CD14-positive monocyte (primary cell): ENCODE data around the gene HS6ST1. TPM values are rescaled to one million over a fixed set of nuclear protein-coding genes. Genes with fewer than 3 reads are reported as not detected.

Experiments
- DNase-seq, 3 donors: peaks; one replicate each; pipeline ENCODE4 v3.0.0-alpha.2; 2011 to 2022
- H2AFZ ChIP-seq: 2 replicates; pipeline ENCODE4 v1.6.0; 2012; ENCODE audit warnings: mild to moderate bottlenecking, low read depth, low read length, inconsistent platforms; ENCODE audit not compliant: insufficient read depth, poor library complexity, severe bottlenecking
- H3K27ac ChIP-seq, 2 donors: 1 replicate in 1 of 2; 2 replicates in 1 of 2; pipeline ENCODE4 v1.5.1; 2012 to 2013; ENCODE audit warnings: low read length in 2 of 2, control low read depth in 1 of 2, inconsistent platforms in 1 of 2, low read depth in 1 of 2, mild to moderate bottlenecking in 1 of 2
- H3K27me3 ChIP-seq, 2 donors: one replicate each; pipeline versions ENCODE4 v1.6.0 to v1.6.1; 2011 to 2013; ENCODE audit warnings: low read length in 2 of 2; ENCODE audit not compliant: control insufficient read depth in 2 of 2, insufficient read depth in 2 of 2
- H3K36me3 ChIP-seq, 2 donors: replicated peaks in 1 of 2; 1 replicate in 1 of 2; 2 replicates in 1 of 2; pipeline versions ENCODE4 v1.5.1 to v1.6.1; 2012 to 2013; ENCODE audit warnings: low read length in 2 of 2, control low read depth in 1 of 2, inconsistent platforms in 1 of 2, mild to moderate bottlenecking in 1 of 2; ENCODE audit not compliant: insufficient read depth in 2 of 2, control insufficient read depth in 1 of 2
- H3K4me1 ChIP-seq, 2 donors: 1 replicate in 1 of 2; 2 replicates in 1 of 2; pipeline versions ENCODE4 v1.5.1 to v1.6.1; 2012 to 2013; ENCODE audit warnings: low read length in 2 of 2, control low read depth in 1 of 2, inconsistent platforms in 1 of 2, mild to moderate bottlenecking in 1 of 2, moderate library complexity in 1 of 2; ENCODE audit not compliant: insufficient read depth in 2 of 2, control insufficient read depth in 1 of 2
- H3K4me2 ChIP-seq: replicated peaks from 2 replicates; pipeline ENCODE3; 2012; ENCODE audit warnings: low read length, moderate library complexity, mild to moderate bottlenecking; ENCODE audit not compliant: poor library complexity, severe bottlenecking; ENCODE audit errors: extremely low read depth
- H3K4me3 ChIP-seq, 3 experiments: fragments of 200-600 bp in 1 of 3; sonication (generic) in 1 of 3; replicated peaks in 1 of 3; 1 replicate in 2 of 3; 2 replicates in 1 of 3; pipeline ENCODE4 v1.5.1; 2011 to 2013; ENCODE audit warnings: low read length in 3 of 3, mild to moderate bottlenecking in 3 of 3, control low read depth in 2 of 3, low read depth in 2 of 3, inconsistent platforms in 1 of 3, moderate library complexity in 1 of 3
- H3K79me2 ChIP-seq: 2 replicates; pipeline ENCODE4 v1.6.0; 2012; ENCODE audit warnings: mild to moderate bottlenecking, control low read depth, inconsistent platforms, low read length, moderate library complexity; ENCODE audit not compliant: insufficient read depth
- H3K9ac ChIP-seq: 2 replicates; pipeline ENCODE4 v1.6.0; 2017; ENCODE audit warnings: low read length, mild to moderate bottlenecking; ENCODE audit not compliant: insufficient read depth, poor library complexity, severe bottlenecking
- H3K9me3 ChIP-seq, 2 donors: replicated peaks in 1 of 2; 1 replicate in 1 of 2; 2 replicates in 1 of 2; pipeline versions ENCODE4 v1.5.1 to v1.6.1; 2012 to 2013; ENCODE audit warnings: low read length in 2 of 2, control low read depth in 1 of 2; ENCODE audit not compliant: control insufficient read depth in 1 of 2, insufficient read depth in 1 of 2
- H4K20me1 ChIP-seq: 2 replicates; pipeline ENCODE4 v1.6.0; 2012; ENCODE audit warnings: mild to moderate bottlenecking, low read length, control low read depth, moderate library complexity; ENCODE audit not compliant: insufficient read depth
- H3K27ac Mint-ChIP-seq, 7 donors: one replicate each; pipeline ENCODE4 v1.8.0; 2020; ENCODE audit warnings: mild to moderate bottlenecking in 7 of 7, mixed read lengths in 7 of 7, moderate library complexity in 6 of 7, inconsistent platforms in 2 of 7
- H3K27me3 Mint-ChIP-seq, 3 donors: one replicate each; pipeline ENCODE4 v1.8.0; 2021 to 2022; ENCODE audit warnings: low read depth in 3 of 3, mild to moderate bottlenecking in 3 of 3, mixed read lengths in 3 of 3, moderate library complexity in 3 of 3, inconsistent platforms in 1 of 3
- H3K36me3 Mint-ChIP-seq, 2 donors: one replicate each; pipeline ENCODE4 v1.8.0; 2020; ENCODE audit warnings: mixed read lengths in 2 of 2, inconsistent platforms in 1 of 2, mild to moderate bottlenecking in 1 of 2
- H3K4me1 Mint-ChIP-seq: one replicate; pipeline ENCODE4 v1.8.0; 2020; ENCODE audit warnings: mild to moderate bottlenecking, mixed read lengths
- H3K4me3 Mint-ChIP-seq, 2 donors: one replicate each; pipeline ENCODE4 v1.8.0; 2020; ENCODE audit warnings: mild to moderate bottlenecking in 2 of 2, mixed read lengths in 2 of 2, moderate library complexity in 1 of 2
- H3K9me3 Mint-ChIP-seq, 7 donors: one replicate each; pipeline ENCODE4 v1.8.0; 2020 to 2022; ENCODE audit warnings: mixed read lengths in 7 of 7, mild to moderate bottlenecking in 6 of 7, moderate library complexity in 6 of 7, inconsistent platforms in 2 of 7
- WGBS: methylation state at CpG from one replicate; pipeline ENCODE4 v1.1.5; 2013; ENCODE audit warnings: missing lambda C conversion rate; ENCODE audit not compliant: insufficient coverage; 5-methylcytosine and 5-hydroxymethylcytosine counted together
- intact Hi-C, 2 donors: fragments of 100-400 bp; cut with micrococcal nuclease; formaldehyde crosslinking; loops; one replicate each; pipeline versions ENCODE4 v1.15.0 to v1.15.1; 2023
- polyA plus RNA-seq, 3 donors: library from polyadenylated mRNA; depleted of rRNA in 1 of 3; unstranded in 2 of 3; stranded (reverse) in 1 of 3; fragments of 300-500 nt in 2 of 3; fragments of >200 nt in 1 of 3; fragmentation: Illumina TruSeq in 2 of 3; gene quantifications; 1 replicate in 2 of 3; 2 replicates in 1 of 3; pipeline ENCODE4 v1.2.3, GENCODE V29; 2012 to 2021
- TF ChIP-seq, protein P1 (sequence below): fragments of 200-600 bp; IDR thresholded peaks from one replicate; pipeline ENCODE4 v1.8.0; 2022; ENCODE audit warnings: antibody characterized with exemption, mild to moderate bottlenecking

Gene HS6ST1
- polyA plus RNA-seq, 3 donors = 2.9 to 5.4 (median 4.0) TPM

- Mint-ChIP-seq H3K4me1 (peaks cover 27% of the 10 kb centered on the region), H3K9me3 (peaks cover 0 to 2% (median 0%) of the 10 kb centered on the region in 7 donors), H3K4me3 (peak overlapping the region in 1 of 2 donors; percentile 73), H3K36me3 (peaks cover 8 to 30% of the 10 kb centered on the region in 2 donors), H3K27me3 (peaks cover 0 to 1% (median 0%) of the 10 kb centered on the region in 3 donors), H3K27ac (peak overlapping the region in 5 of 7 donors; percentile 4 to 62 (median 26))
- H4K20me1 ChIP-seq = peaks cover 79% of the 10 kb centered on the region
- intact Hi-C loops = no loop called here
- no peaks in the 10 kb centered on the region for H3K27me3 ChIP-seq
- H3K79me2 ChIP-seq = no peaks in the 10 kb centered on the region
- H3K9ac ChIP-seq = peak overlapping the region; percentile 41
- no peak overlapping the region for H2AFZ ChIP-seq
- H3K4me2 ChIP-seq = peak overlapping the region; percentile 47
- peaks cover 0 to 3% of the 10 kb centered on the region in 2 donors for H3K36me3 ChIP-seq
- no peaks in the 10 kb centered on the region for H3K9me3 ChIP-seq
- 50% methylated on average over 5 of the region's 5 CpGs for WGBS
- H3K4me3 ChIP-seq = peak overlapping the region in 1 of 3 experiments; percentile 24
- H3K27ac ChIP-seq = peak overlapping the region in 1 of 2 donors; percentile 31
- TF ChIP-seq, protein P1, sequence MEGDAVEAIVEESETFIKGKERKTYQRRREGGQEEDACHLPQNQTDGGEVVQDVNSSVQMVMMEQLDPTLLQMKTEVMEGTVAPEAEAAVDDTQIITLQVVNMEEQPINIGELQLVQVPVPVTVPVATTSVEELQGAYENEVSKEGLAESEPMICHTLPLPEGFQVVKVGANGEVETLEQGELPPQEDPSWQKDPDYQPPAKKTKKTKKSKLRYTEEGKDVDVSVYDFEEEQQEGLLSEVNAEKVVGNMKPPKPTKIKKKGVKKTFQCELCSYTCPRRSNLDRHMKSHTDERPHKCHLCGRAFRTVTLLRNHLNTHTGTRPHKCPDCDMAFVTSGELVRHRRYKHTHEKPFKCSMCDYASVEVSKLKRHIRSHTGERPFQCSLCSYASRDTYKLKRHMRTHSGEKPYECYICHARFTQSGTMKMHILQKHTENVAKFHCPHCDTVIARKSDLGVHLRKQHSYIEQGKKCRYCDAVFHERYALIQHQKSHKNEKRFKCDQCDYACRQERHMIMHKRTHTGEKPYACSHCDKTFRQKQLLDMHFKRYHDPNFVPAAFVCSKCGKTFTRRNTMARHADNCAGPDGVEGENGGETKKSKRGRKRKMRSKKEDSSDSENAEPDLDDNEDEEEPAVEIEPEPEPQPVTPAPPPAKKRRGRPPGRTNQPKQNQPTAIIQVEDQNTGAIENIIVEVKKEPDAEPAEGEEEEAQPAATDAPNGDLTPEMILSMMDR = no peak
- peak in 1 of 3 donors; percentile 5 for DNase-seq
- H3K4me1 ChIP-seq = peaks cover 23 to 26% of the 10 kb centered on the region in 2 donors
These were observed 37.8 kb downstream of the HS6ST1 start for GRCh38 chr2:128280901-128281321.

GRCh38 chr2:128280158-128280871, 38.4 kb downstream of the HS6ST1 start:
- peak overlapping the region; percentile 18 to 22 for H3K27ac ChIP-seq

More at GRCh38 chr2:128280158-128280871, 38.4 kb downstream of the HS6ST1 start:
- H3K4me2 ChIP-seq = peak overlapping the region; percentile 47
- peaks cover 0 to 5% (median 3%) of the 10 kb centered on the region in 7 donors for H3K9me3 Mint-ChIP-seq
- H3K9ac ChIP-seq = peak overlapping the region; percentile 41
- peak overlapping the region in 1 of 3 experiments; percentile 24 for H3K4me3 ChIP-seq
- H3K9me3 ChIP-seq = peaks cover 0 to 3% of the 10 kb centered on the region in 2 donors
- intact Hi-C loops = no loop called here
- H3K36me3 ChIP-seq = peaks cover 0 to 6% of the 10 kb centered on the region in 2 donors
- H3K79me2 ChIP-seq = no peaks in the 10 kb centered on the region
- peak in 2 of 3 donors; percentile 11 to 28 for DNase-seq
- H3K27me3 ChIP-seq = no peaks in the 10 kb centered on the region
- peak overlapping the region; percentile 21 for H2AFZ ChIP-seq
- TF ChIP-seq, protein P1 = no peak
- H3K27me3 Mint-ChIP-seq = no peaks in the 10 kb centered on the region
- peak overlapping the region; percentile 56 to 73 for H3K4me3 Mint-ChIP-seq
- H3K4me1 ChIP-seq = peaks cover 23 to 26% of the 10 kb centered on the region in 2 donors
- H3K27ac Mint-ChIP-seq = peak overlapping the region in 6 of 7 donors; percentile 13 to 80 (median 38)
- peaks cover 73% of the 10 kb centered on the region for H4K20me1 ChIP-seq
- peaks cover 27% of the 10 kb centered on the region for H3K4me1 Mint-ChIP-seq
- peaks cover 13 to 34% of the 10 kb centered on the region in 2 donors for H3K36me3 Mint-ChIP-seq
- WGBS = 0% methylated on average over 7 of the region's 12 CpGs
